Amniotic stem cell (primary cell): ENCODE results near the gene CACNA1S.

Experiments
- DNase-seq: peaks from one replicate; lab custom pipeline; 2025; lab: John Stamatoyannopoulos, UW

CACNA1S gene

DNA sequence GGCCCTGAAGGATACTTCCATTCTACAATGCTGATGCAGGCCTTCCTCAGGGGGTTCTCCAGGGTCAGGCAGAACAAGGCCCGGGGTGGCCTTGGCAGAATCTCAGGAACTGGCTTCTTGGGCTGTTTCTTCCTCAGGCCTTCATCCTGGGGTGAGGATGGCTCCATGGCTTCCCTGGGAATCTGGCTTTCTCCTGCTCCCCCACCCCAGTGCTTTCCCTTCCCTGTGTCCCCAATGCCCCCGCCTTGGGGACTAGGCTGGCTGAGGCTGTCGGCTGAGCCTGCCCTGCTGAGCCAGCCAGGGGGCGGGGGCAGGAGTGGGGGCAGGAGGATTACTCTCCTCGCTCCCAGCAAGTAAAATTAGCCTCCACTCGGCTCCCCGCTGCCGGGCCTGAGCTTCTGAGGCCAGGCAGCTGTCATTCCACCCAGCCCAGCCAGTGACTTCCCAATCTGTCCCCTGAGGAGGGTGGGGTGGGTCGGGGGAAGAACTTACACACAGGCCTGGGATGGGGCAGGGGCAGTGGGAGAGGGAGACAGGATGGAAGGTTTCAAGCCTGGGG, at the start of gene CACNA1S:
Gene CACNA1S (minus strand): TSS at position 254 of the 559 bp plus-strand sequence. CDS start 87 bp downstream, at position 167.
- no peak for DNase-seq

- no peak for DNase-seq
Observed at GRCh38 chr1:201157949-201158348, 45.7 kb upstream of the CACNA1S start.

DNA sequence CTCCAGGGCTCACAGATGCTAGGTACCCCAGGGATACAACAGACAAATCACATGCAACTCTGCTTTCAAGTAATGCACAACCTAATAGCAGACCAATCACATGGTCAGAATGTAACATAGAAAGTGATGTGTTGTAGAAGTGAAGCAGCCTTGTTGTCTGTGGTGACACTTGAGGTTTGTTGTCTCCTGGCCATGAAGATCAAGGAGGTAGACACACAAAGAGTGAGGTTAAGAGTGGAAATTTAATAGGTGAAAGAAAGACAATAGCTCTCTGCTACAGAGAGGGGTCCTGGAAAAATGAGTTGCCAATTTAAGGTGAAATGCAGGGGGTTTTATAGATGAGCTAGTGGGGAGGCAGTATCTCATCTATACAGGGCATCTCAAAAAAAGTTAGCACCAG, 44.6 kb upstream of the CACNA1S start:
- DNase-seq = no peak

GRCh38 chr1:201156346-201156745, 44.1 kb upstream of the CACNA1S start:
- no peak for DNase-seq

DNA sequence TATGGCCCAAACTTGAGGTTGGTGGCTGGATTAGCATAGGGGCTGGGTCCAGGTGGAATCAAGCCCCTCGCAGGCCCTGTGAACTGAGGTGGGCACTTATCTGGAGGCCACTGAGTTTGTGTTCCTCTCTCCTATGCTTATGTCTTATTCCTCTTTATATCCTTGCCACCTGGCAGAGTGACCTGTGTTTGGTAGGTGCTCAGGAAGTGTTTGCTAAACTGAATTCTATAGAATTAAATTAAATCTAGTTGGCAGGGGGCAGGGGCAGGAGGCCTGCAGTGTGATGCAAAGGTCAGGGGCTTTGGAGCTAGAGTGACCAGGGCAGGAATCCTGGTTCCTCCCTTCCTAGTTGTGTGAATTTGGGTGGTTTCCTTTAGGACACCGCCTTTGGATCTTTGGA, 43.1 kb upstream of the CACNA1S start:
- DNase-seq = no peak

DNA sequence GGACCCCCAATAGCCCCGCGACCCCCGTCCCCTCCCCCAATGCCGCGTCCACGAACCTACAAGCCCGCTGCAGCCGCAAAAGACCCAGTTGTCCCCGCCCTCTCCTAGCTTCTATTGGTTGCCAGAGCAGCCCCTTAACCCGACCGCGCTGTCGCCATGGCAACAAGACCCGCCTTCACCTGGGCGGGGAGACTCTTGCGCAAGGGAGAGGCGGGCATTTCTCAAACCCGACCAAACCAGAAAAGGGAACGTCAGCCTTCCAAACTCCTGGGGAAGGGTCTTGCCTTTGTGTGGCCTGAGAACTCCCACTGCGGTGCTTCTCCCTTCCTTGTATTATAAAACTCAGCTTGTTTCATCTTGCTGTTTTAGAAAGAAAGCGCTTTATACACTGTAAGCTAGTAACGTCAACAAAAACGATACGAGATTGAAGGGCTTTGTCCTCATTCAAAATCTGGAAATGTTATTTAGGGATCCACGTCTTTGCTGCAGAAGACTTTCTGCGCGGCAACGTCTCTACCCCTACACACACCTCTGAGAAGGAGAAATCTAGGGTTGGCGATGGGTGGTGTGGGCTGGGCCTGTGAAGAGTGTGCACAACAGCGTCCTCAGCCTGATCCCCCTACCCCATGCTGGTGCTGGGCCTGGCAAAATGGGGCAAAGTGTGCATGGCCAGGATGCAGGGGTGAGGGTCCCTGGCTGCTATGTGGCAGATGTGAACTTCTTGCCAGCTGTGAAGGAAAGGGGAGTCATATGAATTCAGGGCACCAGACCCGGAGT, 42.4 kb upstream of the CACNA1S start, which contains the start of gene TMEM9:
Gene TMEM9 (minus strand): TSS at position 86 of the 777 bp plus-strand sequence. CDS start 551 bp downstream, outside the sequence.
- peak; percentile 81 for DNase-seq

DNA sequence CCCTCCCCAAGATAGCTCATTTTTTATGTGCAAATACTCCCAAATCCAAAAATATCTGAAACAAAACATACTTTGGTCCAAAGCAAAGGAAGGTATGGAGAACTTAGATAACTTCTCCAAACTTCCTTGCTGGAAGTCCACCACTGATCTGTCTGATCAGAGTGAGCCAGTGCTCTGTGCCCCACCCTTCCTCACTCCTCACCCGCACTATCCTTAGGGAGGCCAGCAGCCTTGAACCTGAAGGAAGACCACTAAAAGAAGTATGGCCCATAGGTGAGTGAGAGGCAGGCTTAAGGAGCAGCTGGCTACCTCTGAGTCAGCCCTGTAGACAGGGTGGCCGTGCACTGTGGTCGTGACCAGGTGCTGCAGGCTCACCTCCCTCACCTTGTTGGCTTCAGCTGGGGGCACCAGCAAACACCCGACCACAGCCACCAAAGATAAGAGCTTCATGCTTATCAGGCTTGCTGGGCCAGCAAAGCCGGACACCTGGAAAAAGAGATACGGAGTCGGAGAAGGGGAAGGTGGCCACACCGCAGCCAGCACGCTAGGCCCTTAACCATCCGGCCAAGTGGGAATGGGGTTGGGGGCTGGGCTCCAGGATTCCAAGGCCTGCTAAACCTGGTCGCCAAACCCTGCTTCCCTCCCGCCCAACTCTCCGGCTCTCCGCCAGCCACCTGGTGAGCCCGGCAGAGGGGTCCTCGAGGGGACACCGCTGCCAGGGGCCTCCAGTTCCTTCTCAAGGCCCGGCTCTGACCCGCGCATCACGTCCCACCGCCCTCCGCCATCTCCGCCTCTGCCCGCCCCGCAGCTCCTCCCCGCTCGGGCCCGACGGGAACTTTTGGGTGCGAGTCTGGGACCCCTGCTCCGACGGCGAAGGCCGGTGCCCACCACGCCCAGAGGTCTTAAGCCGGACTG, 41.5 kb upstream of the CACNA1S start:
- DNase-seq = no peak

DNA sequence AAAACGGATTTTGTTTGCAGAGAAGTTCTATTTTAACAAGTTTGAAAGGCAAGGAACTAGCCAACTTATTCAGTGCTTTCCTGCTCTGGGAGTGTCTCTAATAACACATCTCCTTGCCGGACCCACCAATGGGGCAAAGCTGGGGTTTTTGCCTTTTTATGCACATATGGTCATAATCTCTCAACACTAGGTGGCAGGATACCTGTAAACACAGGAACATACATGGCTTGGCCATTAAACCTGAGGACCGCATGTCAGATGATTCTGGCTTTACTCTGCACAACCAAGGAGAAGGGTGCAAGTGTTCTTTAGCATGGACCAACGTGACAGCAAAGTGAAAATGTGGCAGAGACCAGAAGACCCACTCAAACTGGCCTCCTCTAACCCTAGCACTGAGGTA, 37.2 kb upstream of the CACNA1S start:
- no peak for DNase-seq

- no peak for DNase-seq
Observed at GRCh38 chr1:201147396-201148015, 35.3 kb upstream of the CACNA1S start.

GRCh38 chr1:201146626-201147390, 34.6 kb upstream of the CACNA1S start:
- DNase-seq = no peak

DNA sequence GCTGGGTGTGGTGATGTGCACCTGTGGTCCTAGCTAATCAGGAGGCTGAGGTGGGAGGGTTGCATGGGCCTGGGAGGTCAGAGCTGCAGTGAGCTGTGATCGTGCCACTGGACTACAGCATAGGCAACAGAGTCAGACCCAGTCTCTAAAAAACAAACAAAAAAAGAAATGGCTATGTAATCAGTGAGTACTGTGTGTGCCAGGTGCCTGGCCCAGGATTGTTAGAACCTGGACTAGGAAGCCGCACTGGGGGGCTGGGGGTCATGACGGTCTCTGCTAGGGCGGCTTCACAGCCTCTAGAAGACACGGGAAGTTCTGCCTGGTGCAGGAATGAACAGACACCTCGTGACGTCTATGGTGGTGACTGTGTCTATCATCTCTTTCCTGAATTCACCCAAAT, 33.6 kb upstream of the CACNA1S start:
- no peak for DNase-seq

DNA sequence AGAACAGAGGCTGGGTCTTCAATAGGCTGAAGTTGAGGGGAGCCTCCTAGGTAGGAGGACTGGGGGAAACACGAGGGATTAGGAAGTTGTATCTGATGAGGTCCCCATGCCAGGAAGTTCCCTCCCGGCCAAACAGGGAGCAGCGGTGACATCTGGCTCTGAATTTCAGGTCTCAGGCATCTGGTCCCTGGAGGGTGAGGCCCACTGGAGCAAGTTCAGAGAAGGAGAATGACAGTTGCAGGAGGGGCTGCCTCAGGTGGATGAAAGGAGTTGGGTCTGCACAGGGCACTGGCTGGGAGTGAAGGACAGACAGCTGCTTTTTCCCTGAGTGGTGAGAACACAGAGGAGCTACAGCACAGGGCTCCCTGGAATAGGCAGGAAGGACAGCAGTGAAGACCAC, 32.9 kb upstream of the CACNA1S start:
- DNase-seq = no peak

DNA sequence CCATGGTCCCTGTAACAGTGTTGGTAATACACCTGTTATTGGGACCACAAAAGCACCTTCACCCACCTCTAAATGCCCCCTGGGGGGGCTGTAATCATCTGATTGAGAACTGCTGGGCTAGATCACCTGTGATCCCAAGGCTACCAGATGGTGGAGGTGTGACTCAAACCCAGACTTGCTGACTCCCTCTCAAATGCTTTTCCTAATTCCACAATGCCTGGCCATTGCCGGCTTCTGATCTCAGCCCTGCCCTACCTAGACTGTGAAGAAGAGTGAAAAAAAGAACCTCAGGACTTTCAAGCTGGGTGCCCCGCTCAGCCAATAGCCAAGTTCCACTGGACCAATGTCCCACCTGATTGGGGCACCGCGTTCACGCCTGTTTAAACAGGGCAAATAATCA, 32.5 kb upstream of the CACNA1S start:
- DNase-seq = no peak

DNA sequence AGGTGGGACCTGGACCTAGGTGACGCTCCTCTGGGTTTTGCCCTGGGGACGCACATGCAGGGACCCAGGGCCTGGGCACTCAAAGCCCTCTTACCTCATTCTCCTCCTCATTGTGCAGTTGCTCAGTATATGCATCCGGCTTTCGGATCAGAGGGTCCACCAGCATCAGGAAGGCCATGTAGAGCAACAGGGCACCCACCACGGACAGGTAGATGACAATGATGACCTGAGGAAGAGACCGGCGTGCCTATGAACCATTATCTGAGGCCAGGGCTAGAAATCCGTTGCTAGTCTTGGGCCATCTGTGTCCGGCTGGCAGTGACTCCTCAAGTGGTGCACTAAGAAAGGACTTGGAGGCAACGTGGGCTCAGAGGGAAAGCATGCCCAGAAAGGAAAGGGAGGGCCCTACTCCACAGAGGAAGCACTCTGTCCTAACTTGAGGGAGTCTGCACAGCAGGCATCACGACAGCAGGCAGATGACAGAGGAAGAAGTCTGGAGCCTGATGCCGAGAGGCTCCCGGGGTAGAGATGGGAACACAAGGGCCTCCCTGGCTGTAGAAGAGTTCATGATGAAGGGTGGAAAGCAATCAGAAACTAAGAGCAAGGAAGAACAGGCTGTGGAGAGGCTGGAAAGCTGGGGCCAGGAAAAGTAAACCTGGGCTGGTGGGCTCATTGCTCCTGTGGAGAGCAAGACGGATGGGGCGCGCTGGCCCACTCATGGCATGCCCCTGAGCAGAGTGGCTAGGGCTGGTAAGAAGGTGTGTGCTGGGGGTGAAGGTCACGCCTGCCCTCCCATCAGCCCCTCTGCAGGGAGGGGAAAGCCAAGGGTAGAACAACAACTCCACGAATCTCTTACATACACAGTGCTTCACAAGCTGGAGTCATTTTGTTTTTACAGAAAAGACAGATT, 31.8 kb upstream of the CACNA1S start:
- DNase-seq = no peak

- DNase-seq = no peak
Observed at GRCh38 chr1:201142849-201143725, 30.9 kb upstream of the CACNA1S start.

DNA sequence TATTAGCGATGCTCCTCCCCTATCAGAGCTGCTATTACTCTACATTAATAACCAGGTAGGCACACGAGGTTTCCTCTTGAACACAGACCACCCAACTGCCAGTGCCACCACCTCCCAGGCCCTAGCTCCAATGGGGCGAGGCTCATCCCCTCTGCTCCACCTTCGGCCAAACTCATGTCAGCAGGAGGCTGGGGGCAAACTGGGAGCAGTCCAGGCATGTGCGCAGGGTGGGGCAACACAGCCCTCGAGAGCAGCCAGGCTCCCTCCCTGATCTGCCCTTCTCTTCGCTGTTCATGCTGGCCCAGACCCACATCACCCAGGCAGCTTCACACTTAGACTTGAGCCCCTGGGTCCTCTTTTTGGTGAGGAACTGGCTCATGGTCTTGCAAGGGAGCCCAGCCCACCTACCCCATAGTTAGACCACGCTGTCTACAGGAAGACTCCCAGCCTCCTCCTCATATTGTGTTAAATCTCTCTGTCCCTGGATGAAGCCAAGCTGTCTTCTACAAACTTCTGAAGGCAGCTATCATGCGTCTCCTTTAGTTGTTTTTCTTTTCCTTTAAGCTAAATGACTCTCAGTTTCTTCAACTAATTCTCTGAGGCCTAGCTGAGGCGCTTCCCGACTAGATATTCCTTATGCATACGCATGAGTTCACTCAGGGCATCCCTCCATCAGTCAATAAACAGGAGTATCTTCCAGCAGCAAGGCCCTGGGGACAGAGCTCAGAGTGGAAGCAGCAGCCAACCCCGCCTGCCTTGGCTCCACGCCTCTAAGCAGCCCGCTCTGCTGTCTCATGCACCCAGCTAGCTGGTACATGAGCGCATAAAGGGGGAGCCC, 30.0 kb upstream of the CACNA1S start:
- DNase-seq = no peak

DNA sequence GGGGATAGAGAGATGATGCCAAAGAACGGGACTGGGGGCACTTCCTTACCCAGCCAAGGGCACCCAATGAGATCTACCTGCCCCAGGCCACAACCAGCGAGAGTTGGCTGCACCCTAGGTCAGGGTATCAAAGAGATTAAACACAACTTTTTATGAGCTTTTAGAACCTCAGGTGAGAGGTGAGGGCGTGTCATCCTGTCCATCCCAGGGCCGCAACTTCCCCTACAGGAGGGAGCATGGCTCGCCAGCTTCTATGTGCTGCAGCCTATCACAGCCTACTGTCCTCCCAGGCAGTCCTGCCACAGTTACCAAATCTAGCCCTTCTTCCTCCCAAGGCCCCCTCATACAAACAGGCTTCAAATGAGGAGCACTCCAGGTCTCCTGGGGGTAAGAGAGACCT, 29.2 kb upstream of the CACNA1S start:
- DNase-seq = no peak

- DNase-seq = no peak
Observed at GRCh38 chr1:201140941-201141260, 28.7 kb upstream of the CACNA1S start.
